Measurements from ENCODE around the gene SMIM13. TPM values are rescaled to one million over a fixed set of nuclear protein-coding genes. Genes with fewer than 3 reads are reported as not detected.

The SMIM13 gene
- total and polyA plus RNA-seq, 8 donors = 1.2 to 15.8 (median 3.0) TPM

GRCh38 chr6:11177271-11177670 lies 83.6 kb downstream of the SMIM13 start:
- Histone ChIP-seq H3K27me3 (no peaks in the 10 kb centered on the region), H3K9me3 (no peaks in the 10 kb centered on the region), H3K4me3 (no peak overlapping the region), H3K4me1 (peaks cover 0 to 18% (median 5%) of the 10 kb centered on the region in 4 donors), H3K27ac (no peak overlapping the region), H3K36me3 (no peaks in the 10 kb centered on the region)
- intact Hi-C loops (cut with DNase I; ENCODE audit: low total_unique reads) = loop anchor here (10.0 kb wide), 1 partner anchor 318 kb away; no protein-coding TSS in a partner anchor
- no peak for DNase-seq
- WGBS, 5 donors = 85 to 98% (median 90%) methylated on average over 1 of the region's 1 CpG
- TF ChIP-seq EP300 (IDR thresholded peaks at IDR 0.05) (no peak), POLR2AphosphoS5 (IDR thresholded peaks at IDR 0.05) (no peak), POLR2A (IDR thresholded peaks at IDR 0.05) (no peak), CTCF (IDR thresholded peaks at IDR 0.05) (no peak)

DNA sequence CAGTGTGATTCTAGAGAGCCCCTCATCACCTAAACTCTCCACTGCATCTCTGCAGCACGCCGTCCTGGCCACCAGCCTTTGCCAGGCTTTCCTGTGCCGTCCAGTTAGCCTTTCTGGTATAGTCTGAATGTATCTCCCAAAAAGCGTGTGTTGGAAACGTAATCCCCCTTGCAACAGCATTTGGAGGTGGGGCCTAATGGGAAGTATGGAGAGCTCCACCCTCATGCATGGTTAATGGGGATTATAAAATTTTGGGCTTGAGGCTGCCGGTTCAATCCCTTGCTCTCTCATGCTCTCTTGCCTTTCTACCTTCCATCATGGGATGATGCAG lies 85.4 kb downstream of the SMIM13 start:
- Histone ChIP-seq H3K36me3 (peaks cover 2 to 13% (median 5%) of the 10 kb centered on the region in 4 donors), H3K27me3 (no peaks in the 10 kb centered on the region), H3K4me3 (no peak overlapping the region), H3K9me3 (no peaks in the 10 kb centered on the region), H3K27ac (no peak overlapping the region), H3K4me1 (peaks cover 0 to 11% (median 0%) of the 10 kb centered on the region in 4 donors)
- WGBS, 5 donors = 67 to 99% (median 98%) methylated on average over 6 of the region's 6 CpGs
- intact Hi-C loops (cut with DNase I; ENCODE audit: low total_unique reads) = loop anchor here (10.0 kb wide), 1 partner anchor 316 kb away; no protein-coding TSS in a partner anchor
- no peak for DNase-seq
- TF ChIP-seq EP300 (IDR thresholded peaks at IDR 0.05) (no peak), CTCF (IDR thresholded peaks at IDR 0.05) (no peak), POLR2AphosphoS5 (IDR thresholded peaks at IDR 0.05) (no peak), POLR2A (IDR thresholded peaks at IDR 0.05) (no peak)

DNA sequence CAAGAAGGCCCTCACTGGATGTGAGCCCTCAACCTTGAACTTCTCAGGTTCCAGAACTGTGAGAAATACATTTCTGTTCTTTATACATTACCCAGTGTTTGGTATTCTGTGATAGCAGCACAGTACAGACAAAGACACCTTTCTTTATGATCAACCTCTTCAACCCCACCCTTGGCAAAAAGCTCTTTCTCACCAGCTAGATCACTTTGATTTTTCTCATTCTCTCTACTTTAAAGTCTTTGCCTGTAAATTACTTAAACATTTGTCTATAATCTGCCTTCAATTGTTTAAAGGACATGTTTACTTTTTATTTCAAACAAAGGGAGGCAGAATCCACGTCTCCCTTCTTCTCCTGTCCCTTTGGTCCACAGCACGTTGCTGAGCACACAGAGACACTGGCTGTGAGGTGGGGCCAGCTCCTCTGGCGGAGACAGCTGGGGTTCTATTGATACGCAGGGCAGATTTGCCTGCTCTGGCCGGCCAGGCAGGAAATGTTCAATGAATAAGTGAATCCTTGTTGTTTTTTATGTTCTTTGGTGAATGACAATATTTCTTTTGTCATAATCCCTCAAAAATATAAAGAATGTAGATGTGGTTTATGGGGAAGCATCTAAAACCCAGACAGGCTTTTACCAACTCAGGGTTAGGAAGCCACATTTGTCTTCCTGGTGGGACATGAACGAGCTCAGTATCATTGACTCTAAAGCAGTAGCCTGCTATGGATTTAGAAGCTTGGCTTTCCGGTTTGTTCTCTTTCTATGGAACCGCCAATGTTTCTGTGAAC lies 86.0 kb downstream of the SMIM13 start:
- peak in 1 of 2 donors; percentile 57 for DNase-seq
- intact Hi-C loops (cut with DNase I; ENCODE audit: low total_unique reads) = loop anchor here (10.0 kb wide), 1 partner anchor 315 kb away; no protein-coding TSS in a partner anchor
- no peaks in the 10 kb centered on the region for H3K27me3 ChIP-seq
- WGBS, 5 donors = 27 to 49% (median 44%) methylated on average over 8 of the region's 8 CpGs
- peaks cover 8 to 19% (median 11%) of the 10 kb centered on the region in 4 donors for H3K36me3 ChIP-seq
- TF ChIP-seq POLR2AphosphoS5 (IDR thresholded peaks at IDR 0.05) = no peak
- H3K4me3 ChIP-seq = no peak overlapping the region
- no peak overlapping the region for H3K27ac ChIP-seq
- no peaks in the 10 kb centered on the region for H3K9me3 ChIP-seq
- H3K4me1 ChIP-seq = peaks cover 0 to 11% (median 0%) of the 10 kb centered on the region in 4 donors

DNA sequence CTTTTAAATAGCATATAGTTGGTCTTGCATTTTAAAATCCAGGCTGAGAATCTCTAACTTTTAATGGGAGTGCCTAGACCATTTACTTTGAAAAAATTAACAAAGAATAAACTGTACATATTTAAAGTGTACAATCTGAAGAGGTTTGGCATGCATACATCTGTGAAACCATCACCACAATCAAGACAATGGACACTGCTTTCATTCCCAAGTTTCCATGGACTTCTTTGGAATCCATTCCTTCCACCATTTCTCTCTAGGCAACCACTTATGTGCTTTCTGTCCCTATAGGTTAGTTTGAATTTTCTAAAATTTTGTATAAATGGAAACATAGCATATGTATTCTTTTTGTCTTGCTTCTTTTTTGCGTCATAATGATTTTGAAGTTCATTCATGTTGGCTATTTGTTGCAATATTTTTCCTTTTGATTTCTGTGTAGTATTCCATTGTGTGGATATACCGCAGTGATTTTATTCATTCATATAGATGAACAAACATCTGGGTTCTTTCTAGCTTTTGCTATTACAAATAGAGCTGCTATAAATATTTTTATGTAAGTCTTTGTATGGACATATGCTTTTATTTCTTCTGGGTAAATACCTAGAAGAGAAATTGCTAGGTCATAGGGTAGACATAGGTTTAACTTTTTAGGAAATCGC lies 88.0 kb downstream of the SMIM13 start:
- intact Hi-C loops (cut with DNase I; ENCODE audit: low total_unique reads) = no loop called here
- Histone ChIP-seq H3K36me3 (peaks cover 24 to 39% (median 31%) of the 10 kb centered on the region in 4 donors), H3K4me3 (no peak overlapping the region), H3K27me3 (no peaks in the 10 kb centered on the region), H3K27ac (no peak overlapping the region), H3K9me3 (no peaks in the 10 kb centered on the region), H3K4me1 (peaks cover 0 to 11% (median 0%) of the 10 kb centered on the region in 4 donors)
- TF ChIP-seq POLR2A (IDR thresholded peaks at IDR 0.05) (no peak), CTCF (IDR thresholded peaks at IDR 0.05) (no peak)
- WGBS, 5 donors = 96 to 99% (median 98%) methylated on average over 3 of the region's 3 CpGs
- no peak for DNase-seq
